ENCODE data around the gene NAV2.

DNA sequence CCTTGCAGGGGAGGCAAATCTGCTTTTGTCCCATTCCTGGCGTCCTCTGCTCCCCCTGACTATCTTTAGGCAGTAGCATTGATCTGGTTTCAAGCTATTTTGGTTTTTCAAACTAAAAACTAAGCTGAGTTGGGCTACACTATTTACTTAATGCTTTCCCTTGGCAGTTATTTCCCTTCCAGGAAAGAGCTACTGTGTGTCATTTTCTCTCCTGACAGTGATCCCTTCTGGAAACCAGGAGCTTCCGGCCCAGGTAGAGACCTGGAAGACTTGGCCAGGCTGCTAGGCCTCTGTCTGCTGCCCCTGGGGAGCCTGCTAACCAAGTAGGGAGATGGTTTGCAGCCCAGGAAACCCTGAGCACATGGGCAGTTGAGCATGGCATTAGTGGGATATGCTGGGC is 35.0 kb downstream of the NAV2 start:
- TF ChIP-seq, protein P1, sequence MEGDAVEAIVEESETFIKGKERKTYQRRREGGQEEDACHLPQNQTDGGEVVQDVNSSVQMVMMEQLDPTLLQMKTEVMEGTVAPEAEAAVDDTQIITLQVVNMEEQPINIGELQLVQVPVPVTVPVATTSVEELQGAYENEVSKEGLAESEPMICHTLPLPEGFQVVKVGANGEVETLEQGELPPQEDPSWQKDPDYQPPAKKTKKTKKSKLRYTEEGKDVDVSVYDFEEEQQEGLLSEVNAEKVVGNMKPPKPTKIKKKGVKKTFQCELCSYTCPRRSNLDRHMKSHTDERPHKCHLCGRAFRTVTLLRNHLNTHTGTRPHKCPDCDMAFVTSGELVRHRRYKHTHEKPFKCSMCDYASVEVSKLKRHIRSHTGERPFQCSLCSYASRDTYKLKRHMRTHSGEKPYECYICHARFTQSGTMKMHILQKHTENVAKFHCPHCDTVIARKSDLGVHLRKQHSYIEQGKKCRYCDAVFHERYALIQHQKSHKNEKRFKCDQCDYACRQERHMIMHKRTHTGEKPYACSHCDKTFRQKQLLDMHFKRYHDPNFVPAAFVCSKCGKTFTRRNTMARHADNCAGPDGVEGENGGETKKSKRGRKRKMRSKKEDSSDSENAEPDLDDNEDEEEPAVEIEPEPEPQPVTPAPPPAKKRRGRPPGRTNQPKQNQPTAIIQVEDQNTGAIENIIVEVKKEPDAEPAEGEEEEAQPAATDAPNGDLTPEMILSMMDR (optimal IDR thresholded peaks at IDR 0.05 in 1 of 3, IDR thresholded peaks at IDR 0.05 in 1 of 3, conservative IDR thresholded peaks at IDR 0.05 in 1 of 3; ENCODE audit: extremely low read depth in 1 of 3, insufficient read depth in 2 of 3, low read length in 3 of 3) = no peak
- TF ChIP-seq EZH2 (IDR thresholded peaks at IDR 0.05; ENCODE audit: low read length) = no peak
